PC-9 (cell line): ENCODE data around the gene USP11. TPM values are rescaled to one million over a fixed set of nuclear protein-coding genes. Genes with fewer than 3 reads are reported as not detected.

ENCODE experiments used
- BruUV-seq: library from RNA; stranded (reverse); fragments of 400-500 nt; replicated peaks from 2 replicates; lab custom pipeline; 2021; lab: Mats Ljungman, UMichigan
- CTCF ChIA-PET: fragments of 300-600 bp; sonication (Branson Sonifier 250); formaldehyde crosslinking; loops from one replicate; lab custom pipeline; 2022; ENCODE audit warnings: antibody characterized with exemption; lab: Charles Lee
- POLR2A ChIA-PET: fragments of 300-600 bp; sonication (Branson Sonifier 250); formaldehyde crosslinking; loops from one replicate; lab custom pipeline; 2022; ENCODE audit warnings: antibody characterized with exemption; ENCODE audit not compliant: unreplicated experiment; lab: Charles Lee
- DNase-seq, 2 experiments: peaks; one replicate each; pipeline versions ENCODE4 v3.0.0 to v3.0.0-alpha.2; 2015 to 2022; ENCODE audit warnings: mixed read lengths in 1 of 2
- H2AFZ ChIP-seq: fragments of 200-600 bp; sonication (generic); 2 replicates; pipeline ENCODE4 v1.8.1; 2017; ENCODE audit warnings: antibody characterized with exemption
- H3F3A ChIP-seq: fragments of 200-600 bp; sonication (generic); 2 replicates; pipeline ENCODE4 v1.8.1; 2017; ENCODE audit warnings: antibody characterized with exemption, mild to moderate bottlenecking, low read depth; ENCODE audit not compliant: insufficient read depth
- H3K27ac ChIP-seq: fragments of 200-600 bp; sonication (generic); 2 replicates; pipeline ENCODE4 v1.6.1; 2016; ENCODE audit warnings: mixed run types
- H3K27me3 ChIP-seq: fragments of 200-600 bp; sonication (generic); 2 replicates; pipeline ENCODE4 v1.6.1; 2016; ENCODE audit warnings: low read depth, mixed run types; ENCODE audit not compliant: insufficient read depth
- H3K36me3 ChIP-seq: fragments of 200-600 bp; sonication (generic); 2 replicates; pipeline ENCODE4 v1.6.1; 2016; ENCODE audit warnings: low read depth, mixed run types
- H3K4me1 ChIP-seq: fragments of 200-600 bp; sonication (generic); replicated peaks from 2 replicates; pipeline ENCODE4 v1.6.1; 2016; ENCODE audit warnings: mixed run types; ENCODE audit not compliant: insufficient read depth
- H3K4me2 ChIP-seq: fragments of 200-600 bp; sonication (generic); 2 replicates; pipeline ENCODE4 v1.6.1; 2017; ENCODE audit warnings: mixed run types
- H3K4me3 ChIP-seq: fragments of 200-600 bp; sonication (generic); 2 replicates; pipeline ENCODE4 v1.6.1; 2016; ENCODE audit warnings: mixed run types
- H3K79me2 ChIP-seq: fragments of 200-600 bp; sonication (generic); 2 replicates; pipeline ENCODE4 v1.6.1; 2017; ENCODE audit warnings: low read depth, mixed run types
- H3K9me2 ChIP-seq: fragments of 200-600 bp; sonication (generic); 2 replicates; pipeline ENCODE4 v1.8.1; 2017; ENCODE audit warnings: mild to moderate bottlenecking; ENCODE audit not compliant: insufficient read depth
- H3K9me3 ChIP-seq: fragments of 200-600 bp; sonication (generic); 2 replicates; pipeline ENCODE4 v1.8.1; 2016; ENCODE audit warnings: low read depth; ENCODE audit not compliant: insufficient read depth
- H4K20me1 ChIP-seq: fragments of 200-600 bp; sonication (generic); 2 replicates; pipeline ENCODE4 v1.8.1; 2017; ENCODE audit not compliant: insufficient read depth
- EZH2 ChIP-seq: fragments of 200-600 bp; sonication (generic); IDR thresholded peaks from 2 replicates; pipeline ENCODE4 v1.8.0; 2017; ENCODE audit warnings: antibody characterized with exemption, low read depth
- intact Hi-C: fragments of 100-400 bp; cut with micrococcal nuclease; formaldehyde crosslinking; loops from one replicate; pipeline ENCODE4 v1.10.0; 2022; ENCODE audit not compliant: unreplicated experiment
- total RNA-seq: library from RNA; stranded (reverse); gene quantifications from 2 replicates; pipeline ENCODE4 v1.2.3, GENCODE V29; 2021
- TF ChIP-seq, protein P1 (sequence below): fragments of 200-600 bp; sonication (generic); conservative IDR thresholded peaks from 2 replicates; pipeline ENCODE4 v1.6.1; 2017; ENCODE audit warnings: mixed run types, antibody characterized with exemption, mild to moderate bottlenecking, moderate library complexity

USP11 gene
- total RNA-seq, 1 experiment from 2014 or later = 25.3 TPM

DNA sequence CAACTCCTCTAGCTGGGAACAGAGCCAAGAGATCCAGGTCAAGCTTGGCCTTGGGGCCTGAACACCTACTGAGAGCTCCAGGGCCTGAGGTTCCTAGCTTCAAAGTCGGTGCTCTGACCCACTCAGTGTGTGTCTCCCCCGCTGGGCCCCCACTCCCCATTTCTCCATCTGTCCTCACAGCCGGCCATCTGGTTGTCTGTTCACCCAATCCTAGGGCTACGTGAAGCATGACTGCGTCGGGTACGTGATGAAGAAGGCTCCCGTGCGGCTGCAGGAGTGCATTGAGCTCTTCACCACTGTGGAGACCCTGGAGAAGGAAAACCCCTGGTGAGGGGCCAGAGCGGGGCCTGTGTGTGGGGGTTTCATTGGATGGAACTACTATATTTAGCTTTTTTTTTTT lies 12.3 kb downstream of the USP11 start:
- no peak for DNase-seq
- Histone ChIP-seq H3K27ac (no peak overlapping the region), H3K27me3 (no peaks in the 10 kb centered on the region), H3K4me1 (no peaks in the 10 kb centered on the region), H4K20me1 (no peaks in the 10 kb centered on the region), H3K9me3 (no peaks in the 10 kb centered on the region), H3K36me3 (no peaks in the 10 kb centered on the region), H3K79me2 (no peaks in the 10 kb centered on the region), H3K4me3 (no peak overlapping the region), H3K9me2 (no peaks in the 10 kb centered on the region), H3F3A (no peaks in the 10 kb centered on the region), H3K4me2 (no peak overlapping the region), H2AFZ (no peak overlapping the region)
- no TSS peak for BruUV-seq
- TF ChIP-seq, protein P1, sequence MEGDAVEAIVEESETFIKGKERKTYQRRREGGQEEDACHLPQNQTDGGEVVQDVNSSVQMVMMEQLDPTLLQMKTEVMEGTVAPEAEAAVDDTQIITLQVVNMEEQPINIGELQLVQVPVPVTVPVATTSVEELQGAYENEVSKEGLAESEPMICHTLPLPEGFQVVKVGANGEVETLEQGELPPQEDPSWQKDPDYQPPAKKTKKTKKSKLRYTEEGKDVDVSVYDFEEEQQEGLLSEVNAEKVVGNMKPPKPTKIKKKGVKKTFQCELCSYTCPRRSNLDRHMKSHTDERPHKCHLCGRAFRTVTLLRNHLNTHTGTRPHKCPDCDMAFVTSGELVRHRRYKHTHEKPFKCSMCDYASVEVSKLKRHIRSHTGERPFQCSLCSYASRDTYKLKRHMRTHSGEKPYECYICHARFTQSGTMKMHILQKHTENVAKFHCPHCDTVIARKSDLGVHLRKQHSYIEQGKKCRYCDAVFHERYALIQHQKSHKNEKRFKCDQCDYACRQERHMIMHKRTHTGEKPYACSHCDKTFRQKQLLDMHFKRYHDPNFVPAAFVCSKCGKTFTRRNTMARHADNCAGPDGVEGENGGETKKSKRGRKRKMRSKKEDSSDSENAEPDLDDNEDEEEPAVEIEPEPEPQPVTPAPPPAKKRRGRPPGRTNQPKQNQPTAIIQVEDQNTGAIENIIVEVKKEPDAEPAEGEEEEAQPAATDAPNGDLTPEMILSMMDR = no peak
- no peak for TF ChIP-seq EZH2
- ChIA-PET POLR2A (interaction anchor here (0.6 to 0.7 kb wide), 3 partner anchors 15 to 384 kb away, joined by 6 to 28 read pairs (median 18); no protein-coding TSS in a partner anchor), CTCF (interaction anchor here (0.5 kb wide), 1 partner anchor 67 kb away, joined by 6 read pairs; no protein-coding TSS in a partner anchor)
- intact Hi-C loops = no loop called here

DNA sequence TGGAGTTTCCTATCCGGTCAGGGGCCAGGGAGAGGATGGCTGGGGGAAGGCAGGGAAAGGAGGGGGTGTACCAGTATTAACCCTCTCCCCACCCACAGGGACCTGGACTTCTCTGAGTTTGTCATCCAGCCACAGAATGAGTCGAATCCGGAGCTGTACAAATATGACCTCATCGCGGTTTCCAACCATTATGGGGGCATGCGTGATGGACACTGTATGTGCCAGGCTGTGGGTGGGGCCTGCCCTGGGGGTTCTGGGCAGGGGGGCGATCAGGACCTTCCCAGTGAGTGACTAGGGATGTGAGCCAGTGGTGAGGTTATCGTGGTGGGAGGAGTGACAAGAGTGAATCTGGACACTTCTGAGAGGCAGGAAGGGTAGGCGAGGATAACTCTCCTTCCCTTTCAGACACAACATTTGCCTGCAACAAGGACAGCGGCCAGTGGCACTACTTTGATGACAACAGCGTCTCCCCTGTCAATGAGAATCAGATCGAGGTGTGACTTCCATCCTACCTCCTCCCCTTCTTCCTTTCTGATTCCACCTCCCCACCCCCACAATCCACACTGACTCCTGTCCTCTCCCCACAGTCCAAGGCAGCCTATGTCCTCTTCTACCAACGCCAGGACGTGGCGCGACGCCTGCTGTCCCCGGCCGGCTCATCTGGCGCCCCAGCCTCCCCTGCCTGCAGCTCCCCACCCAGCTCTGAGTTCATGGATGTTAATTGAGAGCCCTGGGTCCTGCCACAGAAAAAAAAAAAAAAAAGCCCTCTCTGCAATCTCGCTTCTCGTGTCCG lies 14.6 kb downstream of the USP11 start:
- POLR2A ChIA-PET = no interaction called here
- no peaks in the 10 kb centered on the region for H3K27me3 ChIP-seq
- H4K20me1 ChIP-seq = no peaks in the 10 kb centered on the region
- no peaks in the 10 kb centered on the region for H3K9me2 ChIP-seq
- no TSS peak for BruUV-seq
- H3K36me3 ChIP-seq = no peaks in the 10 kb centered on the region
- no peak overlapping the region for H3K27ac ChIP-seq
- H3K9me3 ChIP-seq = no peaks in the 10 kb centered on the region
- no peak overlapping the region for H3K4me2 ChIP-seq
- H3K79me2 ChIP-seq = no peaks in the 10 kb centered on the region
- no peak overlapping the region for H3K4me3 ChIP-seq
- H3F3A ChIP-seq = no peaks in the 10 kb centered on the region
- no peak for DNase-seq
- no peaks in the 10 kb centered on the region for H3K4me1 ChIP-seq
- TF ChIP-seq, protein P1 = no peak
- no peak for TF ChIP-seq EZH2
- CTCF ChIA-PET = no interaction called here
- intact Hi-C loops = no loop called here
- no peak overlapping the region for H2AFZ ChIP-seq

DNA sequence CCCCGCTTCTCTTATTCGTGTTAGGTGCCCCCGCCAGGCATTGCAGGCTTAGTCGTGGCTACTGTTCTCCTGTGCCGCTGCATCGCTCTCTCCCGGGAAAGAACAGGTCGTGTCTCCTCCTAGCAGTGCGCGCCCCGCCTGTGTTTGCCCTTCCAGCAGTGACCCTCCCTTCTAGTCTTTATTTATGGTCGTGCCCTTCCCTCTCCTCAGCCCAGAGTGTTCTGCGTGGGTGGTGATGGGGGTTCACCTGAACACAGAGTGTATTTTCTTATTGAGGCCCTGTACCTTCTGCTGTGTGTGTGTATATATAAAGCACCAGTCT lies 15.2 kb downstream of the USP11 start:
- POLR2A ChIA-PET = no interaction called here
- Histone ChIP-seq H3F3A (no peaks in the 10 kb centered on the region), H3K4me1 (no peaks in the 10 kb centered on the region), H3K79me2 (no peaks in the 10 kb centered on the region), H4K20me1 (no peaks in the 10 kb centered on the region), H3K27me3 (no peaks in the 10 kb centered on the region), H3K9me3 (no peaks in the 10 kb centered on the region), H3K9me2 (no peaks in the 10 kb centered on the region), H2AFZ (no peak overlapping the region), H3K4me2 (no peak overlapping the region), H3K4me3 (no peak overlapping the region), H3K27ac (no peak overlapping the region), H3K36me3 (no peaks in the 10 kb centered on the region)
- no TSS peak for BruUV-seq
- TF ChIP-seq, protein P1 = no peak
- TF ChIP-seq EZH2 = no peak
- intact Hi-C loops = no loop called here
- no peak for DNase-seq
- CTCF ChIA-PET = no interaction called here
